ENCODE measurements around the gene GRSF1. TPM values are rescaled to one million over a fixed set of nuclear protein-coding genes. Genes with fewer than 3 reads are reported as not detected.
A peak's percentile ranks its signal among the peaks of the same experiment; 100 is the strongest.

GRSF1 gene
- total RNA-seq, 2 donors from 2014 or later: 43.2 to 86.5 TPM

DNA sequence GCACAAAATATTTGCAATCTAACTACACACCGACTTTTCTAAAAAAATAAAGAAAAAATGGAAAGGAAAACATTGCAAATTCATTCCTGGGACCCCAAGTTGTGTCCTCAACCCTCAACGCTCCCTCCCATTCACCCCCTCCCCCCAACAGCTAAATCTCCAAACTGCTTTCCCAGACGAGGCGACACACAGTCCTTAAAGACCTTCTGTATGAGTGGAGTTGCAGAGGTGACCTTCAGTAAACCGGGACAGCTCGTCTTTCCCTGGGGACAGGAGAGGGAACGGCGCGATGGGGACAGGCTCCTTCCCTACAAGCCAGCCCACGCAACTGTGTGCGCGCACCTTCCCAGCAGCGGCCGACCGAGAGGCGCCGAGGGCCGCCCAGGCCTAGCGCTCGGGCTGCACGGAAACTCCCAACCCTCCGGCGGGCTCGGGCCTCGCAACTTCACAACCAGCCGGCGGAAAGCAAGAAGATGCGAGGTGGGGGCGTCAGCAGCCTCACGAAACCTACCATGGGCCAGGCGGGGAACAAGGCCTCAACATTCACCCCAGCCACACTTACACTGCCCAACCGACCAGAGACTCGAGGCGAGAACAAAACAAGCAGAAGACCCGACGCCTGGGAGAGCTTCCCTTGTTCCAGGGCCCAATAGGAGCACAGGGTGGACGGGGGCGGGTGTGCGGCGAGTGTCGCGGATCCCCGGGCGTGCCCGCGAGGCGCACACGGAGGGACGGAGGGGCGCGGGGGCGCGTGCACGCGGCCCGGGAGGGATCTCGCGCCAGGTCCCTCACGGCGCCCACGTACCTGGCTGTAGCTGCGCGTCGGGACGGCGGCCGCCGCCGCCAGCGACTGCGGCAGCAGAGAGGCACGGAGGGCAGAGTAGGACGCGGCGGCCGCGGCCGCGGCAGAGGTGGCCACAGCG is 763 bp downstream of the GRSF1 start:
- peaks cover 0 to 30% of the 10 kb centered on the region in 2 donors for H3K4me1 ChIP-seq
- peaks cover 18% of the 10 kb centered on the region for H3K36me3 ChIP-seq
- peak overlapping the region; percentile 86 to 93 for H3K27ac ChIP-seq
- TF ChIP-seq, protein P1, sequence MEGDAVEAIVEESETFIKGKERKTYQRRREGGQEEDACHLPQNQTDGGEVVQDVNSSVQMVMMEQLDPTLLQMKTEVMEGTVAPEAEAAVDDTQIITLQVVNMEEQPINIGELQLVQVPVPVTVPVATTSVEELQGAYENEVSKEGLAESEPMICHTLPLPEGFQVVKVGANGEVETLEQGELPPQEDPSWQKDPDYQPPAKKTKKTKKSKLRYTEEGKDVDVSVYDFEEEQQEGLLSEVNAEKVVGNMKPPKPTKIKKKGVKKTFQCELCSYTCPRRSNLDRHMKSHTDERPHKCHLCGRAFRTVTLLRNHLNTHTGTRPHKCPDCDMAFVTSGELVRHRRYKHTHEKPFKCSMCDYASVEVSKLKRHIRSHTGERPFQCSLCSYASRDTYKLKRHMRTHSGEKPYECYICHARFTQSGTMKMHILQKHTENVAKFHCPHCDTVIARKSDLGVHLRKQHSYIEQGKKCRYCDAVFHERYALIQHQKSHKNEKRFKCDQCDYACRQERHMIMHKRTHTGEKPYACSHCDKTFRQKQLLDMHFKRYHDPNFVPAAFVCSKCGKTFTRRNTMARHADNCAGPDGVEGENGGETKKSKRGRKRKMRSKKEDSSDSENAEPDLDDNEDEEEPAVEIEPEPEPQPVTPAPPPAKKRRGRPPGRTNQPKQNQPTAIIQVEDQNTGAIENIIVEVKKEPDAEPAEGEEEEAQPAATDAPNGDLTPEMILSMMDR (IDR thresholded peaks at IDR 0.05): no peak
- H3K27me3 ChIP-seq: no peaks in the 10 kb centered on the region
- H3K4me3 ChIP-seq: peak overlapping the region; percentile 86 to 98
- peak; percentile 70 for DNase-seq (ENCODE audit: low spot score)
- no peaks in the 10 kb centered on the region for H3K9me3 ChIP-seq

DNA sequence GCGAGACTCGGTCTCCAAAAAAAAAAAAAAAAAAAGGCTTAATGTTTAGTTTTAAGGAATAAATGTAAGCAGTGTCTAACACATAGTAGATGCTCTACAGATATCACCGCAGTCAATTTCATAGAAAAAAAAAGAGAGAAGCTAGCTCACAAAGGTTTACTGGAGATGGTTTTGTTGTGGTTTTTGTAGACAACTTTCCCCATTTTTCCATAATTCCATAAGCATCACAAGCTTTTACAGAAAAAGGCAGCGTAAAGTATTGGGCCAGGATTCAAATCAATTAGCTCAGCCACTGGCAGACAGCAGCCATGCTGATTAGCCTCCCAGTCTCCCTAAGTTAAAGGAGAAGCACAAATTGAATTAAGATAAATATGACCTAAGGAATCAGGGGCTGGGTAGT is 1.5 kb downstream of the GRSF1 start:
- Histone ChIP-seq H3K4me1 (peaks cover 0 to 30% of the 10 kb centered on the region in 2 donors), H3K36me3 (peaks cover 25% of the 10 kb centered on the region), H3K27ac (peak overlapping the region; percentile 86 to 93), H3K4me3 (peak overlapping the region; percentile 86 to 98), H3K27me3 (no peaks in the 10 kb centered on the region), H3K9me3 (no peaks in the 10 kb centered on the region)
- no peak for DNase-seq (ENCODE audit: low spot score)
- TF ChIP-seq, protein P1 (IDR thresholded peaks at IDR 0.05): no peak

DNA sequence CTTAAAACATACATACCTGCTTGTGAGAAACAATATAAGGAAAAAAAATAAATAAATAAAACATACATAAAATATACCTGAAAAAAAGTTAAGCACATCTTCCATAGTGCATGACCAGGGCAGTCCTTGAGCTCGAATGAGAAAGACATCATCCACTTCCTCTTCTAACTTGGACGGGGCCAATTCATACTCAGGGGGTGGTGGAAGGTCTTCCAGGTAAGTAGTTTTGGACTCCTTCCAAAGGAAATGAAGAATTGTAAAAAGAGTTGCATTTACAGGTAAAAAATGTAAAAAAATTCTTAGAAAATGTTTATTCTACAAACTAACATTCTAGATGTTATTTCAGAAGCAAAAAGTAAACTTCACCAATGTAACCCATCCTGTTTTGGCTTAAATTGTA is 3.6 kb downstream of the GRSF1 start:
- Histone ChIP-seq H3K4me1 (peaks cover 0 to 30% of the 10 kb centered on the region in 2 donors), H3K27me3 (no peaks in the 10 kb centered on the region), H3K9me3 (no peaks in the 10 kb centered on the region), H3K4me3 (no peak overlapping the region), H3K36me3 (peaks cover 47% of the 10 kb centered on the region), H3K27ac (no peak overlapping the region)
- TF ChIP-seq, protein P1 (IDR thresholded peaks at IDR 0.05): no peak
- DNase-seq (ENCODE audit: low spot score): no peak

DNA sequence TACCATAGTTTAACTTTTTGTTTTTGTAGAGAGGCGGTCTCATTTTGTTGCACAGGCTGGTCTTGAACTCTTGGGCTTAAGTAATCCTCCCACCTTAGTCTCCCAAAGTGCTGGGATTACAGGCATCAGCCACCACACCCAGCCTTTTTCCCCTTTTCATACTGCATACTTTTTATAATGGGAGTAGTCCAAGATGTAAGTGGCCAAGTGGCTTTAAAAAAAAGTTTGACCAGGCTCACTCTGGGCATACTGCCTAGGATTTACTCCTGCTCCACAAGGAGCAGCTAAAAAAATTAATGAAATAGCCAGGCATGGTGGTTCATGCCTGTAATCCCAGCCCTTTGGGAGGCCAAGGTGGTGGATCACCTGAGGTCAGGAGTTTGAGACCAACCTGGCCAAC is 6.0 kb downstream of the GRSF1 start:
- Histone ChIP-seq H3K4me3 (no peak overlapping the region), H3K27ac (no peak overlapping the region), H3K36me3 (peaks cover 69% of the 10 kb centered on the region), H3K9me3 (no peaks in the 10 kb centered on the region), H3K27me3 (no peaks in the 10 kb centered on the region), H3K4me1 (peaks cover 0 to 30% of the 10 kb centered on the region in 2 donors)
- TF ChIP-seq, protein P1 (IDR thresholded peaks at IDR 0.05): no peak
- no peak for DNase-seq (ENCODE audit: low spot score)

DNA sequence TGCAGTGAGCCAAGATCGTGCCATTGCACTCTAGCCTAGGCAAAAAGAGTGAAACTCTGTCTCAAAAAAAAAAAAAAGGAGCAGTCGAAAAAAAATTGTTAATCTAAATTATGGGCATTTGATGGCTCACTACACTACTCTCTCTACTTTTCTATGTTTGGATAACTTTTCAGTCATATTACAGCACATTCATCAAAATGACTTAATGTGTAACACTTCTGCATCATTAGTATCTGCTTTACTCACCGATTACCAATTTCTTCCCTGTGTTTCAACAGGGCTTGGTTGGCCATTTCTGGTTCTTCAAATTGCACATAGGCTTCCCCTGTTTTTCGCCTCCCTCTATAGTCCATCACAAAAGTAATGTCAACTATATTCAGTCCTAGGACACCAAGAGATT is 8.4 kb downstream of the GRSF1 start:
- Histone ChIP-seq H3K4me1 (peaks cover 0 to 7% of the 10 kb centered on the region in 2 donors), H3K27me3 (no peaks in the 10 kb centered on the region), H3K36me3 (peaks cover 89% of the 10 kb centered on the region), H3K27ac (no peak overlapping the region), H3K9me3 (no peaks in the 10 kb centered on the region), H3K4me3 (no peak overlapping the region)
- TF ChIP-seq, protein P1 (IDR thresholded peaks at IDR 0.05): no peak
- DNase-seq (ENCODE audit: low spot score): no peak

Measured in right atrium auricular region (tissue), 2 donors.